OCI-LY3 (cell line): ENCODE results near the gene CELSR2.

Experiments used
- H2AFZ ChIP-seq: fragments of 200-600, 300-600 bp; shearing (Covaris generic); 2 replicates; pipeline ENCODE4 v1.6.0; 2014; ENCODE audit warnings: antibody characterized with exemption, low read depth, low read length
- H3K27ac ChIP-seq: fragments of 200-600, 300-600 bp; sonication (generic); 2 replicates; pipeline ENCODE4 v1.5.1; 2014; ENCODE audit warnings: mild to moderate bottlenecking, low read length, moderate library complexity, mixed read lengths
- H3K27me3 ChIP-seq: fragments of 200-600, 300-600 bp; sonication (generic); 2 replicates; pipeline ENCODE4 v1.6.1; 2014; ENCODE audit warnings: low read depth, low read length, mixed read lengths
- H3K36me3 ChIP-seq: fragments of 200-600, 300-600 bp; sonication (generic); replicated peaks from 2 replicates; pipeline ENCODE3; 2014; ENCODE audit warnings: low read depth, low read length, mixed read lengths
- H3K4me1 ChIP-seq: fragments of 300-600, 200-600 bp; sonication (generic); 2 replicates; pipeline ENCODE4 v1.6.1; 2014; ENCODE audit warnings: low read length, mixed read lengths
- H3K4me2 ChIP-seq: fragments of 200-600, 300-600 bp; sonication (generic); 2 replicates; pipeline ENCODE4 v1.6.1; 2014; ENCODE audit warnings: low read length, mixed read lengths
- H3K4me3 ChIP-seq: fragments of 300-600, 200-600 bp; sonication (generic); 2 replicates; pipeline ENCODE4 v1.5.1; 2014; ENCODE audit warnings: antibody characterized with exemption, mild to moderate bottlenecking, low read length, moderate library complexity
- H3K79me2 ChIP-seq: fragments of 300-600, 200-600 bp; shearing (Covaris generic); 2 replicates; pipeline ENCODE4 v1.6.1; 2014; ENCODE audit warnings: mild to moderate bottlenecking, low read length, mixed read lengths
- H3K9ac ChIP-seq: fragments of 300-600, 200-600 bp; shearing (Covaris generic); 2 replicates; pipeline ENCODE4 v1.6.0; 2014; ENCODE audit warnings: mild to moderate bottlenecking, low read length, moderate library complexity
- H3K9me3 ChIP-seq: fragments of 200-600, 300-600 bp; shearing (Covaris generic); 2 replicates; pipeline ENCODE4 v1.6.1; 2014; ENCODE audit warnings: low read length, mixed read lengths; ENCODE audit not compliant: insufficient read depth
- H4K20me1 ChIP-seq: fragments of 200-600, 300-600 bp; sonication (generic); 2 replicates; pipeline ENCODE4 v1.6.1; 2016; ENCODE audit warnings: low read length, mixed read lengths; ENCODE audit not compliant: insufficient read depth
- EZH2phosphoT487 ChIP-seq: fragments of 200-600 bp; shearing (Covaris generic); IDR thresholded peaks from 2 replicates; pipeline ENCODE4 v1.6.1; 2018; ENCODE audit warnings: antibody characterized with exemption, mixed run types, low read depth
- TF ChIP-seq, protein P1 (sequence below): fragments of 200-600, 300-600 bp; sonication (generic); IDR thresholded peaks from 2 replicates; pipeline ENCODE4 v1.5.1; 2014; ENCODE audit warnings: antibody characterized with exemption, low read length, low read depth

CELSR2 gene

DNA sequence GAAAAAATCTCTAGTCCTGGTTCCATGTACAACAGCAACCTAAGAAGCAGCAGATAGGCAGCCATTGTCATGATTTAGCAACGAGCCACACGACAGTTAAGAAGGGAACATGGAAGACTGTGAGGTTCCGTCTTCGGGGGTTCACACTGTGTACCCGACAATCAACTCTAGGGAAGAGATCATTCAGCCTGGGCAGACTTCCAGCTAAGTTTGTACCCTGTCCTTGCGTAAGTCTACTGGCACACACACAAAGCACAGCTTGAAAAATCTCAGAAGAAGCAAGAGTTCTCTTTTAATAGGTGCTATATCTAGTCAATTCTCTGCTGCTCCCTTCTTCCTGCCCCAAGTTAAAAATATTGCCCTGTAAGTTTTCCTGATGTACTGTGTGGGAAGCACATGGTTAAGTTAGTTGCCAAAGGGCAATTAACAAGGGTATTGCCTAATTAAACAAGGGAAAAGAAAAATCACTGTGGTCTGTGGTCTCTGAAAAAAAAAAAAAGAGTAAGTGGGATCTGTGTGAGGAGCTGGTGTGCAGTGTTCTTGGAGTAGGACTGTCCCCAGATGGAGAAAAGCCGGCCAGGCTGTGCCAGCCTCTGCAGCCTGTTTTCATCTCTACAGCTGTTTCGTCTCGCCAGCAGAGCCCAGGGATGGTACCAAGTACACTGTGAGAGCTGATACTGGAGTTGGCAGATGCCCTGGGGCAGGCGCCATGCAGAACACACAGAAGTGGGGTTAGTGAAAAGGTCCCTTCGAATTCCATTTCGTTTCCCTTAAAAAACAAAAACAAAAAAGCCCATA is 63.8 kb downstream of the CELSR2 start:
- TF ChIP-seq, protein P1, sequence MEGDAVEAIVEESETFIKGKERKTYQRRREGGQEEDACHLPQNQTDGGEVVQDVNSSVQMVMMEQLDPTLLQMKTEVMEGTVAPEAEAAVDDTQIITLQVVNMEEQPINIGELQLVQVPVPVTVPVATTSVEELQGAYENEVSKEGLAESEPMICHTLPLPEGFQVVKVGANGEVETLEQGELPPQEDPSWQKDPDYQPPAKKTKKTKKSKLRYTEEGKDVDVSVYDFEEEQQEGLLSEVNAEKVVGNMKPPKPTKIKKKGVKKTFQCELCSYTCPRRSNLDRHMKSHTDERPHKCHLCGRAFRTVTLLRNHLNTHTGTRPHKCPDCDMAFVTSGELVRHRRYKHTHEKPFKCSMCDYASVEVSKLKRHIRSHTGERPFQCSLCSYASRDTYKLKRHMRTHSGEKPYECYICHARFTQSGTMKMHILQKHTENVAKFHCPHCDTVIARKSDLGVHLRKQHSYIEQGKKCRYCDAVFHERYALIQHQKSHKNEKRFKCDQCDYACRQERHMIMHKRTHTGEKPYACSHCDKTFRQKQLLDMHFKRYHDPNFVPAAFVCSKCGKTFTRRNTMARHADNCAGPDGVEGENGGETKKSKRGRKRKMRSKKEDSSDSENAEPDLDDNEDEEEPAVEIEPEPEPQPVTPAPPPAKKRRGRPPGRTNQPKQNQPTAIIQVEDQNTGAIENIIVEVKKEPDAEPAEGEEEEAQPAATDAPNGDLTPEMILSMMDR = no peak
- no peak for TF ChIP-seq EZH2phosphoT487

DNA sequence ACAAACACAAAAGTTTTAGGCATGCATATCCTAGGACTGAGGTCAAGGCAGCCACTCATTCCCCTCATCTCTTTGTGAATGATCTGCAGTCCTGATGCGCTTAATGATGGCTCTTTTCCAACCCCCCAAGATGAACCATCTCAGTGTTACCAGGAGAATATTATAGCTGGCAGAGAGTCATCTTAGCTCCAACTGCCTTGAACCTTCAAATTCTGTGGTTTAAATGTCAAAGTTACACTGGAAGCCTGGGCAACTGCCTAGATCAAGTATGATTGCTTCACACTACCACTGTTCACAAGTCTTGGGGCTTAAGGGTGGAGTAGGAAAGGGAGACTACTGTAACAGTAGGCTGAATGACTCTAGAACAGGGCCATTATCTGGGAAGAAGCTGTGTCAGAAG is 65.5 kb downstream of the CELSR2 start:
- H3K4me2 ChIP-seq = no peak overlapping the region
- no peaks in the 10 kb centered on the region for H4K20me1 ChIP-seq
- no peaks in the 10 kb centered on the region for H3K4me1 ChIP-seq
- no peak overlapping the region for H3K27ac ChIP-seq
- TF ChIP-seq EZH2phosphoT487 = no peak
- no peak overlapping the region for H3K4me3 ChIP-seq
- H3K79me2 ChIP-seq = no peaks in the 10 kb centered on the region
- H3K9me3 ChIP-seq = no peaks in the 10 kb centered on the region
- H2AFZ ChIP-seq = no peak overlapping the region
- H3K9ac ChIP-seq = no peak overlapping the region
- peaks cover 12% of the 10 kb centered on the region for H3K27me3 ChIP-seq
- H3K36me3 ChIP-seq = no peaks in the 10 kb centered on the region

More for the DNA sequence above, 63.8 kb downstream of the CELSR2 start:
- Histone ChIP-seq H3K36me3 (no peaks in the 10 kb centered on the region), H3K27ac (no peak overlapping the region), H4K20me1 (no peaks in the 10 kb centered on the region), H3K79me2 (no peaks in the 10 kb centered on the region), H3K4me1 (no peaks in the 10 kb centered on the region), H2AFZ (no peak overlapping the region), H3K4me2 (no peak overlapping the region), H3K27me3 (peaks cover 12% of the 10 kb centered on the region), H3K4me3 (no peak overlapping the region), H3K9ac (no peak overlapping the region), H3K9me3 (no peaks in the 10 kb centered on the region)

DNA sequence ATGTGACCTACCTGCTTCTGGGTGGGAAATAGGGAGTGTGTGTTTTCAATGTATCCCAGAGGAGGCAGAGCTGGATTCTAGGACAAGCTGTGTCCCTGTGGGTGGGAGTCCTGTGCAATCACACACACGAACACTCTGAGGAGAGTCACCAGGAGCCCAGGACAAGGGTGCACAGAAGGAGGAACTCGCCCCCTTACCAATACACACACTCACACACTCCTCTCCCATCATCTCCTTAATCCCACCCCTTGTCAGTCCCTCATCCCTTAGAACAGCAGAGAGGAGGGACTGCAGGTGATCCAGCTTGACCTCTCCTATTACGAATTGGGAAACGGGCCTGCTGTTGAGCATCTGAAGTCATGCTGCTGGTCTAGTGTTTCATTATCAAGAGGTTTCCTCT is 65.9 kb downstream of the CELSR2 start:
- H3K36me3 ChIP-seq = no peaks in the 10 kb centered on the region
- H3K27ac ChIP-seq = no peak overlapping the region

DNA sequence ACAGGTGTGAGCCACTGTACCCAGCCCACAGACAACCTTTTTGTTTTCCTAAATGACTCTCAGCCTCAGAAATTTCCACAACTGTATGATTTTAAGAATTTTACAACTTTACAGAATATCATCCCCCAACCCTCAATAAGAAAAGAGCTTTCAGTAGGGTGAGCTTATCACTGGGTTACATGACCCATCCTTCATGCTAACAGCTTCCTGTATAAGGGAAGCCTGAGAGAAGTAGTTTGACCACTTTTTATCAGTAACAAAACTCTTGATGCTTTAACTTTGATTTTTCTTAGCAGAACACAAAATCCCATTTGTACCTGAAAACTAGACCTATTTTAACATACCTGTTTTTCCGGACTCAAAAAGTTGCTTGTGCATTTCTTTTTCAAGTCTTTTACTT is 67.2 kb downstream of the CELSR2 start:
- no peak for TF ChIP-seq EZH2phosphoT487
- TF ChIP-seq, protein P1 = no peak
- H3K27me3 ChIP-seq = peaks cover 19% of the 10 kb centered on the region

More for the DNA sequence above, 65.9 kb downstream of the CELSR2 start:
- no peak overlapping the region for H2AFZ ChIP-seq
- H3K9ac ChIP-seq = no peak overlapping the region
- H3K4me3 ChIP-seq = no peak overlapping the region
- H3K79me2 ChIP-seq = no peaks in the 10 kb centered on the region
- TF ChIP-seq, protein P1 = no peak
- TF ChIP-seq EZH2phosphoT487 = no peak
- no peaks in the 10 kb centered on the region for H4K20me1 ChIP-seq
- H3K4me1 ChIP-seq = no peaks in the 10 kb centered on the region
- H3K9me3 ChIP-seq = no peaks in the 10 kb centered on the region
- H3K4me2 ChIP-seq = no peak overlapping the region
- H3K27me3 ChIP-seq = peaks cover 12% of the 10 kb centered on the region

More for the DNA sequence above, 67.2 kb downstream of the CELSR2 start:
- H3K27ac ChIP-seq = no peak overlapping the region
- H3K4me2 ChIP-seq = no peak overlapping the region
- H3K4me3 ChIP-seq = no peak overlapping the region
- no peaks in the 10 kb centered on the region for H3K36me3 ChIP-seq
- no peak overlapping the region for H2AFZ ChIP-seq
- H3K9me3 ChIP-seq = no peaks in the 10 kb centered on the region
- H4K20me1 ChIP-seq = no peaks in the 10 kb centered on the region
- no peaks in the 10 kb centered on the region for H3K4me1 ChIP-seq
- no peaks in the 10 kb centered on the region for H3K79me2 ChIP-seq
- no peak overlapping the region for H3K9ac ChIP-seq
